ENCODE data around the gene GFOD1.

GFOD1 gene

DNA sequence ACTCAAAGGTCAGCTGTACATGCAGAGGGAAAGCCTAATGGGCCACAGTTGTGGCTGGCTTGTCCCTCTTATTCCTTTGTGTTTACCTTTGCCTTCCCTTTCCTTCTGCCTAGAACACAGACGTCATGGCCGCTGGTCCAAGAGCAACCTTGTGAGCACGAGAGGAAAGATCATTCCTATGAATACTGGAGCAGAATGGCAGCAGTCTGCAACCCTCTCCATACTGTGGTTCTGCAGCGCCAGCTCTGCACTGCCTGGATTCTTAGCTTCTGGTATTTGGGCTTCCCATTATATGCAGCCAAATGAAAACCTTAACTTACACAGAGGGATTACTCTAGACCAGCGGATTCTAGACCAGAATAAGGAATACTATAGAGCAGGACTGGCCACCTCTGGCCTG is 171.5 kb downstream of the GFOD1 start:
- DNase-seq (ENCODE audit: low spot score) = no peak

DNA sequence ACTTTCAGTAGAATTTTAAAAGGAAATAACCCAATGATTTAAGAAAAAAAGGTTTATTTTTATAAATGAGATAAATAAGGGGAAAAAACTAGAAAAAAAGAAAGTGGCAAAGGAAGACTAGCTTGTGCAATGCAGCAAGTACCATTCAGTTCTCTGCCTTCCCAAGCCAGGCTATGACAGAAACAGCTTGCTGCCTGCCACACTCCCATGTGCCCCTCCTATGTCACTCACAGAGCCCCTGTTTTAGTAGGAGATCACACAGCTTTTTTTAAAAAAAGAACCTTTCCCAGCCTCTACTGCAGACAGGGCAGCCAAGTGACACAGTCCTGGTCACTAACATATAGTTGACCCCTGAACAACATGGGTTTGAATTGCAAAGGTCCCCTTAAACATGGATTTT is 172.6 kb downstream of the GFOD1 start:
- DNase-seq (ENCODE audit: low spot score) = no peak

DNA sequence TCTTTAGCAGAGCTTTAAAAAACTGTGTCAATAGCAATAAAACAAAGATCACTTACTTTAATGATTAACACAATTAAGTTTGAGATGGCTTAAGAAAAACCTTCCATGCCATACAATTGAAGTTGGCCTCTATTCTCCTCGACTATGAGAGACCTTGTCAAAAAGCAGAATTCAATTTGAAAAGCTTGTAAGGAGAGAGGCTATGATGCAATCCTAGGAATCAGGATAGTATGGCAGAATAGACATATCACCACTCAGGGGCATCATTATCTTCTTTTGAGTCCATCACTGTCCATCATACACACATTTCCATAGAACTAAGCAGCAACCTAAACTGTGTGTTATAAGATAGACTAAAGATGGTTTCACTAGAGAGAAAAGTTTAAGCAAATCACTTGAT is 176.2 kb downstream of the GFOD1 start:
- DNase-seq (ENCODE audit: low spot score) = no peak

DNA sequence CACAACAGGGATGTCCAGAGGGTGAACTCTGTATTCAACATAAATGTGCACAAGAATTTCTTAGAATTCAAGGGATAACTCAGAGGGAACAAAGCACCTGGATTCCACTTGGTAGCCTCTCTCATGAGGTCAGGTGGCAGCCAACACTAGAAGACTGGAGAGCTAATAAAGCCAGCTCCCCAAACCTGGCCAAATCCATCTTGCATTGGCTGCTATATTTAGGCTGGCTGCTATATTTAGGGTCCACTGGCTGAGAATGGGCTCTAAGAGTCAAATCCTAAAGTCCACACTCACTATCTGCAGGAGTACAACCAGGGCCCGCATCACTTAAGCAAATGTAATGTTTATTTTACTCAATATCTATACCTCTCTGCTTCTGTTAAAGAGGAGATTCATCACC is 179.1 kb downstream of the GFOD1 start:
- DNase-seq (ENCODE audit: low spot score) = no peak

Measured in CD4-positive, alpha-beta T cell treated with Interleukin-15 for 4 hours (primary cell).